ENCODE measurements around the gene PTCD2. TPM values are rescaled to one million over a fixed set of nuclear protein-coding genes. Genes with fewer than 3 reads are reported as not detected.

Gene PTCD2
- total RNA-seq, 1 donor from 2014 or later: 6.7 TPM

DNA sequence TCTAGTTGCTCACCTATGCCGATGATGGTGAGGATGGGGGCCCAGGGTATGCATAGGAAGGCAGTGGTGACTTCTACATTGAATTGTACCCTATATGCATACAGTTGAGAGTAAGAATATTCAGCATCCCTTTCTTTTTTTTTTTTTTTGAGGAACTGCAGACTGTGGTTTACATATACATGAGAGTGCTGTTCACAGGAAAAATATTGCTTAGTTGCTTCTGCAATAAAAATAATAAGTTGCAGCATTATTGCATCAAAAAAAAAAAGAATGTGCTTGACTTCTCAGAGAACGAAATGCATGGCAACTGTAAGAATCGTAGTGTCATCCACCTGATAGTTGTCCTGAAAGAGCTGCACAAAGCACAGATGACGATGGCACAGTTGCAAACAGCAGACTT, 52.8 kb downstream of the PTCD2 start:
- DNase-seq: no peak
- peaks cover 2% of the 10 kb centered on the region for H3K27me3 Mint-ChIP-seq (ENCODE audit: unreplicated experiment)
- peaks cover 2% of the 10 kb centered on the region for H3K4me1 Mint-ChIP-seq (ENCODE audit: low read depth, unreplicated experiment)
- H3K4me3 Mint-ChIP-seq (ENCODE audit: unreplicated experiment): no peak overlapping the region
- H3K36me3 Mint-ChIP-seq (ENCODE audit: unreplicated experiment): no peaks in the 10 kb centered on the region
- no peaks in the 10 kb centered on the region for H3K9me3 Mint-ChIP-seq (ENCODE audit: unreplicated experiment)
- TF ChIP-seq, protein P1, sequence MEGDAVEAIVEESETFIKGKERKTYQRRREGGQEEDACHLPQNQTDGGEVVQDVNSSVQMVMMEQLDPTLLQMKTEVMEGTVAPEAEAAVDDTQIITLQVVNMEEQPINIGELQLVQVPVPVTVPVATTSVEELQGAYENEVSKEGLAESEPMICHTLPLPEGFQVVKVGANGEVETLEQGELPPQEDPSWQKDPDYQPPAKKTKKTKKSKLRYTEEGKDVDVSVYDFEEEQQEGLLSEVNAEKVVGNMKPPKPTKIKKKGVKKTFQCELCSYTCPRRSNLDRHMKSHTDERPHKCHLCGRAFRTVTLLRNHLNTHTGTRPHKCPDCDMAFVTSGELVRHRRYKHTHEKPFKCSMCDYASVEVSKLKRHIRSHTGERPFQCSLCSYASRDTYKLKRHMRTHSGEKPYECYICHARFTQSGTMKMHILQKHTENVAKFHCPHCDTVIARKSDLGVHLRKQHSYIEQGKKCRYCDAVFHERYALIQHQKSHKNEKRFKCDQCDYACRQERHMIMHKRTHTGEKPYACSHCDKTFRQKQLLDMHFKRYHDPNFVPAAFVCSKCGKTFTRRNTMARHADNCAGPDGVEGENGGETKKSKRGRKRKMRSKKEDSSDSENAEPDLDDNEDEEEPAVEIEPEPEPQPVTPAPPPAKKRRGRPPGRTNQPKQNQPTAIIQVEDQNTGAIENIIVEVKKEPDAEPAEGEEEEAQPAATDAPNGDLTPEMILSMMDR (IDR thresholded peaks at IDR 0.05; ENCODE audit: partially characterized antibody, unreplicated experiment): no peak
- no peak overlapping the region for H3K27ac Mint-ChIP-seq (ENCODE audit: unreplicated experiment)

DNA sequence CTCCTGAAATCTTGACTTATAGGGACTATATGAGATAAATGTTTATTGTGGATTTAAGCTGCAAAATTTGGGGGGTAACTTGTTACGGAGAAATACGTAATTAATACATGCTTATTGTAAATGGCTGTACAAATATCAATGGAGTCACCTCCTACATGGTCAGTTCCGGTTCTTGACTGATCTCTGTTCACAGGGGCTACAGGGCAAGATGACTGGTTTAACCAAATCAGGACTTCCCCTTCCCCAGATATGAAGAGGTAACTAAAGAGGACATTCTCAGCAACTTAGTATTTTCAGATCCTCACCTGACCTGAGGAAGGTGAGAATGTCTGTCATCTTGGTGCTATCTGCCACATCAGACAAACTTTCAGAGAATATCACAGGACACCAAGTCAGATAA, 54.7 kb downstream of the PTCD2 start:
- no peaks in the 10 kb centered on the region for H3K9me3 Mint-ChIP-seq (ENCODE audit: unreplicated experiment)
- H3K4me1 Mint-ChIP-seq (ENCODE audit: low read depth, unreplicated experiment): peaks cover 9% of the 10 kb centered on the region

DNA sequence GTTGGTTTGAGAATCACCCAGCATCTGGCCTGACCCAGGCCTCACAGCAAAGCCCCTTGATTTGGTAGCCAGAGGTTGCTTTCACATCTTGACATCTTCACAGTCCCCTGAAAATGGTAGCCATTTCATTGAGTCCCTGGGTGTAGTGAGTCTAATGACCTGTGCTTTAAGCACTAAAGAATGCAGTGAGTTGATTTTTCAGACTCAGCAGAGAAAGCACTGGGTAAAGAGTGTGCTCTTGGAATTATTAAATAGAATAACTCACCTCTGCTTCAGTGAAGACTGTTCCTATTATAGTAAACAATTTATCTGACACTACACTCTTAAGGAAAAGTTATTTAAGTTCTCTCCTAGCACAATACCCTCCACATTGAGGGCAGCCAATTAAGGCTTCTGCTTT, 56.2 kb downstream of the PTCD2 start:
- peaks cover 5% of the 10 kb centered on the region for H3K27me3 Mint-ChIP-seq (ENCODE audit: unreplicated experiment)
- H3K4me1 Mint-ChIP-seq (ENCODE audit: low read depth, unreplicated experiment): peaks cover 9% of the 10 kb centered on the region
- H3K9me3 Mint-ChIP-seq (ENCODE audit: unreplicated experiment): no peaks in the 10 kb centered on the region
- no peaks in the 10 kb centered on the region for H3K36me3 Mint-ChIP-seq (ENCODE audit: unreplicated experiment)
- no peak for DNase-seq
- H3K27ac Mint-ChIP-seq (ENCODE audit: unreplicated experiment): no peak overlapping the region
- H3K4me3 Mint-ChIP-seq (ENCODE audit: unreplicated experiment): no peak overlapping the region
- TF ChIP-seq, protein P1 (IDR thresholded peaks at IDR 0.05; ENCODE audit: partially characterized antibody, unreplicated experiment): no peak

More for the DNA sequence above, 54.7 kb downstream of the PTCD2 start:
- no peak for DNase-seq
- TF ChIP-seq, protein P1 (IDR thresholded peaks at IDR 0.05; ENCODE audit: partially characterized antibody, unreplicated experiment): no peak
- Mint-ChIP-seq H3K27ac (ENCODE audit: unreplicated experiment) (no peak overlapping the region), H3K27me3 (ENCODE audit: unreplicated experiment) (peaks cover 5% of the 10 kb centered on the region), H3K36me3 (ENCODE audit: unreplicated experiment) (no peaks in the 10 kb centered on the region), H3K4me3 (ENCODE audit: unreplicated experiment) (no peak overlapping the region)

DNA sequence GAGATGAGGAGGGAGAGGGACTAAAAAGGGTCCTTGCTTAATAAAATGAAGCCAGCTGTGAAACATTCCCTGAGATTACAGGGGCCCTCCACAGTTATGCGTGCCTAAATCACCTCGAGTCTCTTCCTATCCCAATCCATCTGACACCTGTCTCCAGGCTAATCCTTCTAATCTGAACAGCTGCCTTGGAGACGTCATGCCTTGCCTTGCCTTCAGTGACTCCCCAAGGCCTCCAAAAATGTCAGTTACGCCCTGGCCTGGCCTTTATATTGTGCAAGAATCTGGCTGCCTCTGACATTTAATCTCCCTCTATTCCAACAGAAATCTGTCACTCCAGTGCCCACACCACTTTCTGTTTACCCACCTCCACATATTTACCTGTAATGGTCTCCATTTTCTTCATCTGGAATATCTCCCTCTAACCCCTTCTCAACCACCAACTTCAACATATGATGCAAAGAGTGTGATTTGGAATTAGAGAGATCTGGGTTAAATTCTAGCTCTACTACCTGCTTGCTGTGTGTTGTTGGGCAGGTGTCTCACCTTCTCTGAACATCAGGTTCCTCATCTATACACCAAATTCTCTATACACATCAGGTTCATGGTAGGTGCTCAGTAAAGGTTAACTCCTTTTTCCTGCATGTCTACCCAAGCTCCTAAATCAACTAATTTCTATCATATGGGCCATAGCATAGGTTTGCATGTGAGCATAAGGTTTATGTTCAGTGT, 57.9 kb downstream of the PTCD2 start:
- Mint-ChIP-seq H3K4me1 (ENCODE audit: low read depth, unreplicated experiment) (peaks cover 8% of the 10 kb centered on the region), H3K27ac (ENCODE audit: unreplicated experiment) (no peak overlapping the region), H3K9me3 (ENCODE audit: unreplicated experiment) (no peaks in the 10 kb centered on the region), H3K36me3 (ENCODE audit: unreplicated experiment) (no peaks in the 10 kb centered on the region), H3K27me3 (ENCODE audit: unreplicated experiment) (peaks cover 5% of the 10 kb centered on the region), H3K4me3 (ENCODE audit: unreplicated experiment) (no peak overlapping the region)
- no peak for DNase-seq
- TF ChIP-seq, protein P1 (IDR thresholded peaks at IDR 0.05; ENCODE audit: partially characterized antibody, unreplicated experiment): no peak

DNA sequence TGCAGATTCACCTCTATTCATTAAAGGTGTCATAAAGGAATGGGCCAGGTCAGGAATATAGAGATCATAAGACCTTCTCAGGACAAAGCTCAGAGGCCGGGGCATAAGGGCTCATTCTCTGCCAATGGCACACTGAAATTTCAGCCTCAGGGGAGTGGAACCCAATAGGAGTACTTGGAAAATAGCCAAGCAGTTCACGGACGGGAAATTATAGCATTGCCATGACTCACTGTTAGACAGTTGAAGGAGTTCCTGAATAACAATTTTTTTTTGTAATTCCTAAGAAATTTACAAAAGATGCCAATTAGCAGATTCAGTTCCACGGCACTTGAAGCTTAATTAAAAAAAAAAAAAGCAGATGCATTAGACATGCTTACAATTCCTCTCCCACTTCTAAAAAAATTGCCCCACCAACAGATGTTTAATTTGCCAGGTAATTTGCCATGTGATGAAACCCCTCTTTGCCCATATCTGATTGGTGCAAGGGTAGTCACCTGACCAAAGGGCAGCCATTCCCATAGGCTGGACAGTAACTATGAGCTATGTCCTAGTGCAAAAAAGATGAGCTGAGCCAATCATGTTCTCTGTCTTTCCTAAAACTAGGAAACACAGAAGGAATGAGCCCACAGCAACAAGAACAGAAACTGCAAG, 58.6 kb downstream of the PTCD2 start:
- DNase-seq: no peak
- H3K36me3 Mint-ChIP-seq (ENCODE audit: unreplicated experiment): no peaks in the 10 kb centered on the region

More for the DNA sequence above, 58.6 kb downstream of the PTCD2 start:
- Mint-ChIP-seq H3K27me3 (ENCODE audit: unreplicated experiment) (peaks cover 5% of the 10 kb centered on the region), H3K4me3 (ENCODE audit: unreplicated experiment) (no peak overlapping the region), H3K9me3 (ENCODE audit: unreplicated experiment) (no peaks in the 10 kb centered on the region), H3K4me1 (ENCODE audit: low read depth, unreplicated experiment) (peaks cover 8% of the 10 kb centered on the region), H3K27ac (ENCODE audit: unreplicated experiment) (no peak overlapping the region)
- TF ChIP-seq, protein P1 (IDR thresholded peaks at IDR 0.05; ENCODE audit: partially characterized antibody, unreplicated experiment): no peak

Data from glutamatergic neuron (in vitro differentiated cells).